HepG2 (cell line): ENCODE measurements around the gene TMEM184B.

ENCODE experiments used
- ATF6 ChIP-seq: sonication (generic); formaldehyde crosslinking; conservative IDR thresholded peaks from 2 replicates; pipeline ENCODE4 v1.4.0; 2020; ENCODE audit warnings: missing genetic modification reagents
- CTCF ChIP-seq: sonication (generic); formaldehyde crosslinking; IDR thresholded peaks from 2 replicates; pipeline ENCODE4 v1.5.0; 2020; ENCODE audit warnings: mild to moderate bottlenecking, missing genetic modification reagents, moderate library complexity
- DNMT1 ChIP-seq: sonication (generic); formaldehyde crosslinking; IDR thresholded peaks from 2 replicates; pipeline ENCODE4 v1.5.1; 2020; ENCODE audit warnings: mild to moderate bottlenecking, missing genetic modification reagents
- GATAD2A ChIP-seq: IDR thresholded peaks from 2 replicates; pipeline ENCODE4 v1.6.1; 2016
- SOX6 ChIP-seq, 2 experiments: fragments of 450-650 bp in 1 of 2; sonication (generic) in 1 of 2; formaldehyde crosslinking in 1 of 2; IDR thresholded peaks; 2 replicates each; pipeline versions ENCODE4 v1.4.0 to v1.6.1; 2017 to 2020; ENCODE audit warnings: antibody characterized with exemption in 1 of 2, mild to moderate bottlenecking in 1 of 2, missing genetic modification reagents in 1 of 2
- TCF7 ChIP-seq: sonication (generic); IDR thresholded peaks from 2 replicates; pipeline ENCODE4 v1.6.1; 2016; ENCODE audit warnings: antibody characterized with exemption, low read depth
- ZNF580 ChIP-seq: IDR thresholded peaks from 2 replicates; pipeline ENCODE4 v1.6.1; 2016; ENCODE audit warnings: low read depth, borderline replicate concordance

GRCh38 chr22:38314051-38314932 lies 41.5 kb upstream of the TMEM184B start:
- TF ChIP-seq DNMT1 (CRISPR knock-in tag) (no peak), SOX6 (IDR thresholded peaks at IDR 0.05) (no peak), SOX6 (CRISPR knock-in tag; IDR thresholded peaks at IDR 0.05) (no peak), TCF7 (no peak), ATF6 (CRISPR knock-in tag) (no peak), ZNF580 (CRISPR knock-in tag) (no peak), GATAD2A (CRISPR knock-in tag) (no peak), CTCF (CRISPR knock-in tag) (no peak)
